GM18498 (cell line): Measurements from ENCODE around the gene PIMREG.

ENCODE experiments used
- ATAC-seq: cut with Tn5 transposase; IDR thresholded peaks from one replicate; pipeline ENCODE4 v1.9.1; 2021; ENCODE audit warnings: mild to moderate bottlenecking, moderate library complexity; ENCODE audit not compliant: unreplicated experiment

Gene PIMREG

DNA sequence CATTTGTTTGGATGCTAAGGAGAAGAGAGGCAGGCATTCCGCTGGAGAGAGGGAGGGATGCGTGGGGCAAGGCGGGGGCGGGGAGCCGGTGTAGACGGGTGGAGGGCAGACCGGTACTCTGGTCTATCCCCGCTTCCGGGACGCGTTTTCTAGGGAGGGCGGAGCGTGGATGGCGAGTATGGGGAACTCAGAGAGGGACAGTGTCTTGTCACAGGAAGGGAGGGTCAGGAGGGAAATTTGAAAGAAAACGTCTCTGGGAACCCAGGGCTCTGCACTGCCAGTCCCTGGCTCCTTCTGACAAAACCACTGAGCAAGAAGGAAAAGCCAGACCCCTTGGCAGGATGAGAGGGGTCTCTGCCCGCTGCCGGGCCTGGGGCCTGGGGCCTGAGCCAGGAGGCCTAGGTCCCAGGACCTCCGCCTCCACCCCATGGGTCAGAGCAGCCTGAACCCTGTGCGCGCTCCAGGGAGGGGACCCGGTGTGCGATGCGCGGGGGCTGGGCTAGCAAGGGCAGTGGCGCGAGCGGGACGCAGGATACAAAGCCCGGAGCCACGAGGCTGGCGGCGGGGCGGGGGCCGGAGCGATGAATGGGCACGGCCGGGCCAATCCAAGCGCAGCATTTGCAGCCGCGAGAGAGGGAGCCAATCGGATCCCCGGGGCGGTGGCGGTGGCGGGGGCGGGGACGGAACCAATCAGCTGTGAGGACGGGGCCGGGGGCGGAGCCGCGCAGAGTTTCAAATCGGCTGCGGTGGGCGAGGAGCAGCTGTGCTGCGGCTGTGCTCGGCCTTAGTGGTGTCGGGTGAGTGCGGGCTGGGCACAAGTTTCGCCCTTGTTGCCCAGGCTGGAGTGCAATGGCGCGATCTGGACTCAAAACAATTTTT lies at the start of gene PIMREG:
Gene PIMREG (plus strand): TSS at position 764 of the 879 bp plus-strand sequence. CDS start 656 bp downstream, outside the sequence.
- ATAC-seq, result peak; percentile 91

DNA sequence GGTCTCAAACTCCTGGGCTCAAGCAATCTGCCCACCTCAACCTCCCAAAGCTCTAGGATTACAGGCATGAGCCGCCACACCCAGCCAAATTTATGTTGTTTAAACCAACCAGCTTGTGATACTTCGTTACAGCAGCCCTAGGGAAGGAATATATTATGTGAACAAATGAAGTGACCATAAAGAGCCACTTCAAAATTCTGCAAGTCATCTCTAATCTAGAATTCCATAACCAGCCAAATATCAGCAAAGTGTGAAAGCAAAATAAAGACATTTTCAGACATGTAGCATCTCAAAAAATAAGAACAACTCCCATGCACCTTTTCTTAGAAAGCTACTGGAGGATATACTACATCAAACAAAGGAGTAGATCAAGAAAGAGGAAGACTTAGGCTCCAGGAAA lies 45.3 kb upstream of the PIMREG start:
- ATAC-seq, result no peak

DNA sequence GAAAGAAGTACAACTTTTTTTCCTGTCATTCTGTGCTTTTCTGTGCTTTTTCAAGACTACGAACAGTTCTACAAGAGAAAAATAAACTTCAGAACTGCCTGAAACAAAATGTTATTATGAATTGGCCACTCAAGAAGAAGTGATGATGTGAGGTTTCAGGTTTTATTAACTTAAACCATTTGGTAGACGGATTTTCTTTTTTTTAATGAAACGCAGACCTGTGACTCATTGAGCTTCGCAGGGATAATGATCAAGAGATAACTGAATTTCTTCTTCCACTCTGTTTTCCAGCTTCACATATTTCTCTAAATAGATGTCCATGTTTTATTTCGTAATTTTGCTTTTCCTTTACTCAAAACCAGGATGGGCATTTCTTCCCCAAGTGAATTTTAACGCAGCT lies 42.0 kb upstream of the PIMREG start:
- no peak for ATAC-seq

DNA sequence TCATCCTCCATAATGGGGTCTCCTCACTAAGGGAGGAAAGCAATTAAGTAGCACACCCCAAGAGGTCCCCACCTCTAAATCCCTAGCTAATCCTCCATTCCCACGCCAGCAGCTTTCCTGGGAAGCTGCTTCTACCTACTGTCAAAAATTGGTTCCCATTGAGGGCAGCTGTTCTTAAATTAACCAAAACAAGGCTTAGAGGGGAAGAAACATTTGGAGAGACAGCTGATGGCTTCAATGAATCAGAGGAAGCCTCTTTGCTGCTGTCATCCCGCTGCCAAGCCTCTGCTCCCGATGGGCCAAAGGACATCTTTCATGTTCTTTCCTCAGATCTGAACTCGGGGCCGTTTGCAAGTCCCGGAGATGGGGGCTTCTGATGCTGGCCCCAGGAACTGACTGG lies 36.0 kb upstream of the PIMREG start:
- ATAC-seq, result no peak

- no peak for ATAC-seq
Observed at GRCh38 chr17:6408735-6409134, 35.5 kb upstream of the PIMREG start.

GRCh38 chr17:6413065-6413464 lies 31.2 kb upstream of the PIMREG start:
- no peak for ATAC-seq

DNA sequence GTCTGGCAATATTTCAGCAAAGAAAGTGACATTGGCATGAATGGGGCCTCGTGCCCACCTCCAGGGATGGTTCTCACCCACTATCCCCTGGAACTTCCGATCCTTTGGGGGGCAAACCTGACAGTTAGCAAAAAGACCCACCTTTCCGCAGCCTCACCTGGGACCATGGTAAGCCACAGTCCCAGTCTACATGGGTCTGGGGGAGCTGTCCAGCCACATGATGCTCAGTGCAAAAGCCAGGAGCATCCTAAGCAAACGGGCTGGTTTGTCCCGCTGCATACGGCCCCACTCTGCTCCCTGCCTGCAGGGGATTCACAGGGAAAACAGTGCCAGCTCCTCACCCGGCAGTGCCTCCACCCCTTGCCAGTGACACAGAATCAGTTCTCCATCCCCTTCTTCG lies 28.6 kb upstream of the PIMREG start:
- no peak for ATAC-seq

- no peak for ATAC-seq
Observed at GRCh38 chr17:6420173-6420641, 24.0 kb upstream of the PIMREG start.

DNA sequence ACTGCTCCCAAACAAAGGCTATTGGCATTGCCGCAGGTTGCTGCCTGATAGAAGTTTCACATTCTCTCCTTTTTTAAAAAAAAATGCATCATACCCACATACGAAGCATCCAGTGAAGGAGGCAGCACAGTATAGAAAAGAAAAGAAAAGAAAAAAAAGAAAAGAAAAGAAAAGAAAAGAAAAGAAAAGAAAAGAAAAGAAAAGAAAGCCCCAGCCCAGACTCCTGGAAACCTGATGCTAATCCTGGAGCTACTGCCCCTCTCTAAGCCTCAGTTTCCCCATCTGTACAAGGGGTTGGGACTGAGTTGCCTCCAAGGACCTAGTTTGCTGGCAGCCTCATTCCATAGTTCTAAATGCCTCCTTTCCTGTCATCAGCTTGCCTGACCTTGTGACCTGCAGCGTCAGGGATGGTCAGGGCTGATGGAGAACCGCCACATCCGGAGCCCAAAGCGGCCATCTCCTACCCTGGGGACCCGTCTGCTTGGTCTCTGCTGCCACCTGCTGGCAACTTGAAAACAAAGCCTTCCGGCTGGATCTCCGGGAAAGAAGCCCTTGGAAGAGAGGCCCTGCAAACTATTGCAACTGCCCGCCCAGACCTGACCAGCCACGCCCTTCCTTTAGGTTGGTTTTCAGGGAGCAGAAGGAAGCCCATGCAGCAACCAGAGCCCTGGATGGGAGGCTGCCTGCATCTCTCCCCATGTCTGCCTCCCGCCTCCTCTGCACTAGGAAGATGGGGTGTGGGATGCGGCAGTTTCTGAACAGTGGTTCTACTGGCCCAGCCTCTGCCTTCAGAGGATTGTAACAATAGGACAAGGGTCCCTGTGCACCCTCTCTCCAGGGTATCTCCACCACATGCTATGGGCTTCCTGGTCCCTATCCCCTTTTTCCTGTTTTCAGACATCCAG lies 22.3 kb upstream of the PIMREG start:
- ATAC-seq, result peak; percentile 46

DNA sequence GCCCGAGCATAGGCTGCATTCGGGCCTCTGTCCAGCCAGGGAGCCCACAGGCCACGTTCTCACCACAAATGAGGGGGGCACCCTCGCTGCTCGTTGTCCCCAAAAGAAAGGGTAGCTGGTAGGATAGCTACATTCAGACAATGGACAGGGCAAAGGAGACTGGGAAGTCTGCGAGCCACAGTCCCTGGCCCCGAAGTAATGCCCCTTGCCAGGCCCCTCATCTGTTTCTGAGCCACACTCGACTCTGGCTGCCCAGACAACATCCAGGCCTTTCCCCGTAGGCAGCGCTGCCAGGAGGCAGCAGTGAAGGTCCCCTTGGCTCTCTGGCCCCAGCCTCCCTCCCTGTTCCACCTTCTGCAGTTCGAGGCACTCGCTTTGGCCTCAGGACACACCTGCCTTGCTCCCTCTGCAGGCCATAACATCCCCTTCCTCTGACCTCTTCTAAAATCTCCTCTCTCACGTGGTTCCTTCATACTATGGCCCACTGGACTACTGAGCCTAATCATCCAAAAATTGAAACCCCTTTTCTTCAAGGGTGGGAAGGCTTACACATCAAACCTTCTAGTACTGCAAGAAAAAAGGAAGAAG lies 21.5 kb upstream of the PIMREG start:
- ATAC-seq, result no peak

DNA sequence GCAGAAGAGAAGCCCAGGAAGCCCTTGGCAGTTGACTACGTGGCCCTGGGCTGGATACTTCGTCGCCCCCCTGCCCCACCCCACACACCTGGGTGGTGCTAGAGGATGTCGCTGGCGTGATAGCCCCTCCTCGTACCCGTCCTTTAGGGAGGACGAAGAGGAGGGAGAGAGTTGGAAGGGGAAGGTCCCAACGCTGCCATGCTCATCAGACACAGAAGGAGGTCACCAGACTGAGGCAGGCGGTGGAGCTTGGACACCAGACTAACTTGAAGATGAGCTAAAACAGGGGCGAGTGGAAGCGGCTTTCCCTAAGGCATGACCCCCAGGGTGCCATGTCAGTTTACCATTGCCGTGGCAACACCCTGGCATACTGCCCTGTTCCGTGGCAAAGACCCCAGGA lies 20.3 kb upstream of the PIMREG start:
- no peak for ATAC-seq

- ATAC-seq, result no peak
Observed at GRCh38 chr17:6425407-6425806, 18.8 kb upstream of the PIMREG start.

- no peak for ATAC-seq
Observed at GRCh38 chr17:6426356-6427101, 17.7 kb upstream of the PIMREG start.

GRCh38 chr17:6427279-6427781 lies 16.9 kb upstream of the PIMREG start:
- no peak for ATAC-seq

- ATAC-seq, result no peak
Observed at GRCh38 chr17:6428207-6428965, 15.9 kb upstream of the PIMREG start.

GRCh38 chr17:6429266-6429665 lies 15.0 kb upstream of the PIMREG start:
- no peak for ATAC-seq

GRCh38 chr17:6430769-6431168 lies 13.5 kb upstream of the PIMREG start:
- no peak for ATAC-seq

GRCh38 chr17:6435051-6435450 lies 9.2 kb upstream of the PIMREG start, which contains the start of gene AIPL1:
Gene AIPL1, minus strand, starts transcription at chr17:6435121. Its CDS starts 17 bp downstream, at chr17:6435104.
- no peak for ATAC-seq

DNA sequence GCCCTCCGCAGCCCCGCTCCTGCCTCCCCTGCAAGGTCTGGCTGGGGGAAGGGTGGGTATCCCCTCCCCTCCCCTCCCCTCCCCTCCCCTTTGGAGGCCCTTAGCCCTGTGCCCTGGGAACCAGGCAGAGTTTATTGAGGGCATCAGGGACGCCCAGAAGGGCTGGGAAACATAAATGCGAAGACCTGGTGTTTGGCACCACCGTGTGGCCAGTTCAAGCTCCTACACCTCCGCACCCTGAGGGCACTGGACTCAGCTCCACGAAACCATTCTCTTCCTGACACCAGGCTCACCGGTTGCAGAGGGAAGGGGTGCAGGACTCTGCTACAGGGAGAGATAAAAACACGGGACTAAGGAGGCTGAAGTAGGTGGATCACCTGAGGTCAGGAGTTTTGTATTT lies 8.3 kb upstream of the PIMREG start:
- ATAC-seq, result no peak

DNA sequence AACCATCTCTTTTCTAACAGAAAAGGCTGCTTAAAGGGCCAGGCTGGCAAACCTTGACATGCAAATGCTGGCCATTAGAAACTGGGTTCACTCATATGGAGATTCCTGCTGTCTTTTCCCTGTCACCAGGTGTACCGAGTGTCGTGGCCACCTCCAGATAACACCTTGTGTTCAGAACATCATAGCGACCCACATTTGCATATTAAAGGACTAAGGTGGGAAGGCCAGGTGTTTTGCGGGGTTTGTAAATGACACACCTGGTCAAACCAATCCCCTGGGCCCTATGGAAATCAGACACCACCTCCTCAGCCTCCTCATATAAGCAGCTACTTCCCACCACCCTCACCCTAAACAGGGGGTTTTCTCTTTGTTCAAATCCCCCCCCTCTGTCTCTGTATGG lies 6.8 kb upstream of the PIMREG start:
- ATAC-seq, result no peak
